Activated CD8-positive, alpha-beta memory T cell treated with anti-CD3 and anti-CD28 coated beads, Interleukin-2, amount 10 ng/mL, durations not matched to agents 7 days and 5 days (primary cell): ENCODE results near the gene PDGFA. TPM values are rescaled to one million over a fixed set of nuclear protein-coding genes. Genes with fewer than 3 reads are reported as not detected.

ENCODE experiments used
- ATAC-seq: fragments of 150-1000 bp; cut with Tn5 transposase; one replicate; pipeline ENCODE4 v1.10.0; 2021; ENCODE audit warnings: moderate library complexity
- CTCF ChIA-PET: fragments of 350-600 bp; sonication (Branson Sonifier 250); formaldehyde crosslinking; loops from one replicate; lab custom pipeline; 2021; ENCODE audit warnings: antibody characterized with exemption; lab: Charles Lee
- DNase-seq: peaks from one replicate; pipeline ENCODE4 v3.0.0-alpha.2; 2020
- H3K27ac Mint-ChIP-seq: one replicate; pipeline ENCODE4 v1.8.0; 2021; ENCODE audit warnings: mild to moderate bottlenecking, mixed read lengths
- H3K27me3 Mint-ChIP-seq: one replicate; pipeline ENCODE4 v1.8.0; 2021; ENCODE audit warnings: mixed read lengths
- H3K36me3 Mint-ChIP-seq: one replicate; pipeline ENCODE4 v1.8.0; 2021; ENCODE audit warnings: mild to moderate bottlenecking, mixed read lengths
- H3K4me1 Mint-ChIP-seq: one replicate; pipeline ENCODE4 v1.8.0; 2021; ENCODE audit warnings: mixed read lengths
- H3K4me3 Mint-ChIP-seq: one replicate; pipeline ENCODE4 v1.8.0; 2021; ENCODE audit warnings: mild to moderate bottlenecking, moderate library complexity, mixed read lengths
- H3K9me3 Mint-ChIP-seq: one replicate; pipeline ENCODE4 v1.8.0; 2022; ENCODE audit warnings: low read depth, mixed read lengths
- total RNA-seq, 2 experiments: library from RNA; stranded (reverse); gene quantifications; one replicate each; pipeline ENCODE4 v1.2.3, GENCODE V29; 2021

Gene PDGFA
- total RNA-seq, 2 experiments from 2014 or later = 0.67 to 2.3 TPM

- H3K36me3 Mint-ChIP-seq = no peaks in the 10 kb centered on the region
- H3K4me1 Mint-ChIP-seq = peaks cover 5% of the 10 kb centered on the region
- DNase-seq (no peak), ATAC-seq (no peak)
- no peak overlapping the region for H3K27ac Mint-ChIP-seq
- H3K4me3 Mint-ChIP-seq = no peak overlapping the region
- no peaks in the 10 kb centered on the region for H3K27me3 Mint-ChIP-seq
- no peaks in the 10 kb centered on the region for H3K9me3 Mint-ChIP-seq
- CTCF ChIA-PET = no interaction called here
These were observed 16.6 kb upstream of the PDGFA start for GRCh38 chr7:536231-536630.

DNA sequence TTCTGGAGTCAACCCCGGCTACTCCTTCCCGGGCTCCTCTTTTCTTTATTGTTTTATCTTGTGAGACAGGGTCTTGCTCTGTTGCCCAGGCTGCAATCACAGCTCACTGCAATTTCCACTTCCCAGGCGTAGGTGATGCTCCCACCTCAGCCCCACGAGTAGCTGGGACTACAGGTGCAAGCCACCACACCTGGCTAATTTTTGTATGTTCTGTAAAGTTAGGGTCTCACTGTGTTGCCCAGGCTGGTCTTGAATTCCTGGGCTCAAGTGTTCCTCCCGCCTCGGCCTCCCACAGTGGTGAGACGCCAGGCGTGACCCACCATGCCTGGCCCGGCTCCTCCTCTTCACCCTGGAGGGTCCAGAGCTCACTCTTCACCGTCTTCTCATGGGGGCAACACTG, 15.3 kb upstream of the PDGFA start:
- no peaks in the 10 kb centered on the region for H3K4me1 Mint-ChIP-seq
- CTCF ChIA-PET = no interaction called here
- DNase-seq (no peak), ATAC-seq (no peak)
- no peaks in the 10 kb centered on the region for H3K9me3 Mint-ChIP-seq
- no peaks in the 10 kb centered on the region for H3K36me3 Mint-ChIP-seq
- H3K27ac Mint-ChIP-seq = no peak overlapping the region
- H3K27me3 Mint-ChIP-seq = no peaks in the 10 kb centered on the region
- no peak overlapping the region for H3K4me3 Mint-ChIP-seq

DNA sequence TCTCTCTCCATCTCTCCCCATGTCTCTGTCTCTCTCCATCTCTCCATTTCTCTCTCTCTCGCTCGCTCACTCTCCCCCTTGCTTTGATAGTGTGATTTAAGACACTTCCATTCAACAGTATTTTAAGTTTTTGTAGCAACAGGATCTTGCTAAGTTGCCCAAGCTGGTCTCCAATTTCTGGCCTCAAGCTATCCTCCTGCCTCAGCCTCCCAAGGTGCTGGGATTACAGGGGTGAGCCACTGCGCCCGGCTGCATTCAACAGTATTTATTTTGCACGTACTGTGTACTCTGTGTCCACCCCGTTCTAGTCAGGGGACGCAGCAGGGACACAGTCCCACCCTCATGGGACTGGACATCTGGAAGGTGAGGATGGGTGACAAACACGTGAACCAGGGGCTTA, 14.4 kb upstream of the PDGFA start:
- Mint-ChIP-seq H3K9me3 (no peaks in the 10 kb centered on the region), H3K27me3 (no peaks in the 10 kb centered on the region), H3K4me3 (no peak overlapping the region), H3K27ac (no peak overlapping the region), H3K4me1 (no peaks in the 10 kb centered on the region), H3K36me3 (no peaks in the 10 kb centered on the region)
- CTCF ChIA-PET = no interaction called here
- no peak for DNase-seq
- ATAC-seq = no peak

- H3K4me1 Mint-ChIP-seq = no peaks in the 10 kb centered on the region
- H3K27ac Mint-ChIP-seq = no peak overlapping the region
- CTCF ChIA-PET = no interaction called here
- no peaks in the 10 kb centered on the region for H3K9me3 Mint-ChIP-seq
- H3K27me3 Mint-ChIP-seq = no peaks in the 10 kb centered on the region
- H3K36me3 Mint-ChIP-seq = no peaks in the 10 kb centered on the region
- H3K4me3 Mint-ChIP-seq = no peak overlapping the region
- DNase-seq (no peak), ATAC-seq (no peak)
These were observed 13.6 kb upstream of the PDGFA start for GRCh38 chr7:533266-533665.

- H3K4me3 Mint-ChIP-seq = no peak overlapping the region
- no peaks in the 10 kb centered on the region for H3K9me3 Mint-ChIP-seq
- no peaks in the 10 kb centered on the region for H3K36me3 Mint-ChIP-seq
- CTCF ChIA-PET = no interaction called here
- no peak for ATAC-seq
- no peaks in the 10 kb centered on the region for H3K4me1 Mint-ChIP-seq
- DNase-seq = no peak
- H3K27me3 Mint-ChIP-seq = no peaks in the 10 kb centered on the region
- H3K27ac Mint-ChIP-seq = no peak overlapping the region
These were observed 12.9 kb upstream of the PDGFA start for GRCh38 chr7:532379-533143.

DNA sequence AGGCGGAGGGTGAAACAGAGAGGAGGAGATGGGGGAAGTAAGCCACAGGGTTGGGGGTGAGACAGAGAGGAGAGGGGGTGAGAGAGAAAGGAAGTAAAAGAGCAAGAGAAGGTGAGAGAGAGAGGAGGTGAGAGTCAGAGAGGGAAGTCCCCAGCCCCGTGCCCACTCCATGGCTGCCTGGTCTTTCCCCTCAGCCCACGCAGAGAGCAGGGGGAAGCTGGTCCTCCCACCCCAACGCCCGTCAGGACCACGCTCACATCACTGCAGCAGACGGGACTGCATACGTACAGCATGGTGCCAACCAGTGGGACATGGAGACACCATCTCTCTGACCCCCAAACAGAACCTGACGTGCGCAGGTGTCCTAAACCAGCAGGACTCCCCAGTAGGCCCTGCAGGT, 12.1 kb upstream of the PDGFA start:
- no peaks in the 10 kb centered on the region for H3K9me3 Mint-ChIP-seq
- DNase-seq (no peak), ATAC-seq (no peak)
- no peaks in the 10 kb centered on the region for H3K4me1 Mint-ChIP-seq
- no peaks in the 10 kb centered on the region for H3K36me3 Mint-ChIP-seq
- H3K27ac Mint-ChIP-seq = no peak overlapping the region
- no peak overlapping the region for H3K4me3 Mint-ChIP-seq
- no peaks in the 10 kb centered on the region for H3K27me3 Mint-ChIP-seq
- CTCF ChIA-PET = no interaction called here

GRCh38 chr7:528451-528850, 8.8 kb upstream of the PDGFA start:
- no peak overlapping the region for H3K27ac Mint-ChIP-seq
- no peaks in the 10 kb centered on the region for H3K4me1 Mint-ChIP-seq
- ATAC-seq (no peak), DNase-seq (no peak)
- H3K4me3 Mint-ChIP-seq = no peak overlapping the region
- CTCF ChIA-PET = interaction anchor here (1.5 kb wide), 1 partner anchor 195 kb away, joined by 3 read pairs; no protein-coding TSS in a partner anchor
- peaks cover 18% of the 10 kb centered on the region for H3K27me3 Mint-ChIP-seq
- no peaks in the 10 kb centered on the region for H3K36me3 Mint-ChIP-seq
- H3K9me3 Mint-ChIP-seq = no peaks in the 10 kb centered on the region

- no peak overlapping the region for H3K4me3 Mint-ChIP-seq
- H3K27ac Mint-ChIP-seq = no peak overlapping the region
- H3K9me3 Mint-ChIP-seq = no peaks in the 10 kb centered on the region
- no peaks in the 10 kb centered on the region for H3K36me3 Mint-ChIP-seq
- CTCF ChIA-PET = interaction anchor here (1.5 kb wide), 1 partner anchor 195 kb away, joined by 3 read pairs; no protein-coding TSS in a partner anchor
- H3K4me1 Mint-ChIP-seq = no peaks in the 10 kb centered on the region
- H3K27me3 Mint-ChIP-seq = peaks cover 24% of the 10 kb centered on the region
- DNase-seq (no peak), ATAC-seq (no peak)
These were observed 8.1 kb upstream of the PDGFA start for GRCh38 chr7:527723-528122.

- H3K9me3 Mint-ChIP-seq = no peaks in the 10 kb centered on the region
- CTCF ChIA-PET = interaction anchor here (1.0 kb wide), 1 partner anchor 193 kb away, joined by 3 read pairs; no protein-coding TSS in a partner anchor
- DNase-seq = no peak
- H3K27me3 Mint-ChIP-seq = peaks cover 29% of the 10 kb centered on the region
- no peak overlapping the region for H3K27ac Mint-ChIP-seq
- no peak for ATAC-seq
- no peak overlapping the region for H3K4me3 Mint-ChIP-seq
- H3K4me1 Mint-ChIP-seq = peaks cover 2% of the 10 kb centered on the region
- H3K36me3 Mint-ChIP-seq = no peaks in the 10 kb centered on the region
These were observed 6.9 kb upstream of the PDGFA start for GRCh38 chr7:526460-527034.

- no peak overlapping the region for H3K4me3 Mint-ChIP-seq
- ATAC-seq (no peak), DNase-seq (no peak)
- no peaks in the 10 kb centered on the region for H3K9me3 Mint-ChIP-seq
- peaks cover 37% of the 10 kb centered on the region for H3K27me3 Mint-ChIP-seq
- no peaks in the 10 kb centered on the region for H3K36me3 Mint-ChIP-seq
- peaks cover 2% of the 10 kb centered on the region for H3K4me1 Mint-ChIP-seq
- no peak overlapping the region for H3K27ac Mint-ChIP-seq
- CTCF ChIA-PET = interaction anchor here (1.0 kb wide), 1 partner anchor 192 kb away, joined by 3 read pairs; no protein-coding TSS in a partner anchor
These were observed 6.1 kb upstream of the PDGFA start for GRCh38 chr7:525740-526139.

DNA sequence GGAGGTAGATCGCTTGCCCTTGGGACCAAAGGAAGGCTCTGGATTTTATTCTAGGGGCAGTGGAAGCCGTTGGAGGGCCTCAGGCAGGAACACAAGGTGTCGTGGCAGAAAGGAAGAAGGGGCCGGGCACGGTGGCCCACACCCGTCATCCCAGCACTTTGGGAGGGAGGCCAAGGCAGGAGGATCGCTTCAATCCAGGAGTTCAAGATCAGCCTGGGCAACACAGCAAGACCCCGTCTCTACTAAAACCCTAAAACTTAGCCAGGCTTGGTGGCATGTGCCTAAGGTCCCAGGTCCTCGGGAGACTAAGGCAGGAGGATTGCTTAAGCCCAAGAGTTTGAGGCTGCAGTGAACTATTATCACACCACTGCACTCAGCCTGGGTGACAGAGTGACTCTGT, 5.2 kb upstream of the PDGFA start:
- H3K4me3 Mint-ChIP-seq = no peak overlapping the region
- no peaks in the 10 kb centered on the region for H3K36me3 Mint-ChIP-seq
- DNase-seq = no peak
- H3K27ac Mint-ChIP-seq = no peak overlapping the region
- H3K9me3 Mint-ChIP-seq = no peaks in the 10 kb centered on the region
- no peak for ATAC-seq
- CTCF ChIA-PET = no interaction called here
- peaks cover 2% of the 10 kb centered on the region for H3K4me1 Mint-ChIP-seq
- peaks cover 39% of the 10 kb centered on the region for H3K27me3 Mint-ChIP-seq

GRCh38 chr7:523347-524336, 4.0 kb upstream of the PDGFA start:
- Mint-ChIP-seq H3K27me3 (peaks cover 41% of the 10 kb centered on the region), H3K36me3 (no peaks in the 10 kb centered on the region), H3K9me3 (no peaks in the 10 kb centered on the region), H3K4me1 (peaks cover 2% of the 10 kb centered on the region), H3K27ac (no peak overlapping the region), H3K4me3 (no peak overlapping the region)
- DNase-seq (no peak), ATAC-seq (no peak)
- CTCF ChIA-PET = no interaction called here

GRCh38 chr7:522951-523314, 3.3 kb upstream of the PDGFA start:
- Mint-ChIP-seq H3K4me1 (peaks cover 5% of the 10 kb centered on the region), H3K9me3 (no peaks in the 10 kb centered on the region), H3K27me3 (peaks cover 46% of the 10 kb centered on the region), H3K36me3 (no peaks in the 10 kb centered on the region), H3K27ac (no peak overlapping the region), H3K4me3 (no peak overlapping the region)
- no peak for DNase-seq
- no peak for ATAC-seq
- CTCF ChIA-PET = no interaction called here
